Effector memory CD8-positive, alpha-beta T cell (primary cell): ENCODE data around the gene HOXA9.
A peak's percentile ranks its signal among the peaks of the same experiment; 100 is the strongest.

ENCODE experiments used
- ATAC-seq: fragments of 150-1000 bp; cut with Tn5 transposase; replicated peaks from 2 replicates; pipeline ENCODE4 v1.10.0; 2021; ENCODE audit warnings: mild to moderate bottlenecking, moderate library complexity
- DNase-seq, 3 experiments: peaks; one replicate each; pipeline ENCODE4 v3.0.0; 2021
- H3K27ac Mint-ChIP-seq, 2 donors: one replicate each; pipeline ENCODE4 v1.8.0; 2022; ENCODE audit warnings: mild to moderate bottlenecking in 2 of 2, mixed read lengths in 2 of 2, moderate library complexity in 2 of 2
- H3K27me3 Mint-ChIP-seq, 2 donors: one replicate each; pipeline ENCODE4 v1.8.0; 2022; ENCODE audit warnings: mixed read lengths in 2 of 2
- H3K36me3 Mint-ChIP-seq: one replicate; pipeline ENCODE4 v1.8.0; 2022; ENCODE audit warnings: mild to moderate bottlenecking, moderate library complexity, mixed read lengths; ENCODE audit not compliant: insufficient read depth
- H3K4me1 Mint-ChIP-seq, 2 donors: one replicate each; pipeline ENCODE4 v1.8.0; 2022; ENCODE audit warnings: low read depth in 2 of 2, mixed read lengths in 2 of 2
- H3K4me3 Mint-ChIP-seq, 2 donors: one replicate each; pipeline ENCODE4 v1.8.0; 2022; ENCODE audit warnings: mild to moderate bottlenecking in 2 of 2, mixed read lengths in 2 of 2, moderate library complexity in 2 of 2
- H3K9me3 Mint-ChIP-seq, 2 donors: one replicate each; pipeline ENCODE4 v1.8.0; 2022; ENCODE audit warnings: mixed read lengths in 2 of 2

Gene HOXA9

DNA sequence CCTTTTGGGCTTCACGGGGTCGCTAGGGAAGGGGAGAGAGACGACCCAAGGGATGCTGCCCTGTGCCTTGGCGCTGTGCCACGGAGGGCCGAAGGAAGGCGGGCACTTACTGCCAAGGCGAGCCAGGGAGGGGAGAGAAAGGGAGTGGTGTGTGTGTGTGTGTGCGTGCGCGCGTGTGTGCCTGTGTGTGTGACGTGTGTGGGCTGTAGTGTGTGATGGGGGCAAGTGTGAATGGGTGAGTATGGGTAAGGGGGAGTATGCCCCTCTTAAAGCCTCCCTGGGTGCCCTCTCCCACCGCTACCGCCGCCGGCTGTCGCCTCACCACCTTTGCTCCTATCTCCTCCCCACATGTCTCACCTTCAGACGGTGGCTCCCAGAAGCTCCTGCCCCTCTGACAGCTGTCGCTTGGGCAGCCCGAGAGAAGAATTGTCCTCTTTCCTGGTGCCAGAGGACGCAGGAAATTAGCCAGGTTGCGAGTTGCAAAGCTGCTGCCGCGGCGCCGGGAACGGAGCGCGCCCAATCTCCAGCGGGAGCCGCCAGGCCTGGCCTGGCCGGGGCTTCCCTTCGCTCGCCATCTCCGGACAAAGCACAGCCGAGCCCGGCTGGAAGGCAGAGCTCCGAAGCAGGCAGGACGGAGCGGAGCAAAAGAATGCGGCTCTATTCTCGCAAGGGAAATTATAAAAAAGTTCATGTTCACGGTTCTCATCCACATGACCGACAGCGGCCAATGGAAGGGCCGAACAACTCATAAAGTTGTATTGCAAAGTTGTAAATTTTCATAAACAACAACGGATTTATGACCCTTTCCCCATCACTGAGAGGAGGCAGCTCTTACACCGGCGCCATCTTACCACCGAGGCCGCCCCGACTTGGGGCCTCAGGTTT, 13.2 kb downstream of the HOXA9 start, which contains the start of gene HOXA3:
TSS of gene HOXA3 (minus strand) at position 653 of the 885 bp plus-strand sequence. CDS start 41,943 bp downstream, outside the sequence.
- Mint-ChIP-seq H3K9me3 (no peaks in the 10 kb centered on the region), H3K27ac (peak within 1 kb of the TSS; percentile 44 to 80), H3K4me3 (peak within 1 kb of the TSS; percentile 83 to 86), H3K4me1 (peaks cover 38 to 43% of the 10 kb centered on the region in 2 donors), H3K27me3 (peaks cover 81 to 99% of the 10 kb centered on the region in 2 donors), H3K36me3 (peaks cover 27% of the 10 kb centered on the region)
- DNase-seq: no peak
- ATAC-seq: no peak

DNA sequence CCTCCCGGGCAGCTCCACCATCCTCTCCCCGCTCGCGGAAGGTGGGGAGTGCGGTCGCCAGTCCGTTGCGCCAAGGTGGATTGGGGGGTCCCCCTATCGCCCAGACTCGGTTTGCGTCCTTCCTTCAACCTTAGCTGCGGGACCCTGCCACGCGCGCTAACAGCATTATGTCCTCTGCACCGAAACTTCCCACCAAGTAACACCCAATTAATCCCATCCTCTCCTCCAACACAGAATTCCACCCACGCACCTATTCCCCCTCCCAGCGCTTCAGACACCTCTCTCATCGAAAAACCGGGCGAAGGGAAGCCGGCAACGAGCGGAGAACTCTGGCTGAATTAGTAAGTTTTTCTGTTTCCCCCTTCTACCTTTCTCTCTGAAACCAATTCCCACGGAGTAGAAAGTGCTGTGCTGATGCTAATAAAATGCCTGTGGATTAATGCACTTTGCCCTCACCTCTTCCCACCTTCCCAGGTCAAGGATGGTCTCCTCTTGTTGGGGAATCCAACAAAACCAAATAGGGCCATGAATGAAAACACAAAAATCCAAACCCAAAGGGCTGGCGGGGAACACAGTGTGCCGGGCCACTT, 13.9 kb downstream of the HOXA9 start:
- H3K9me3 Mint-ChIP-seq: no peaks in the 10 kb centered on the region
- peak overlapping the region; percentile 44 to 80 for H3K27ac Mint-ChIP-seq
- ATAC-seq: no peak
- H3K4me1 Mint-ChIP-seq: peaks cover 38 to 41% of the 10 kb centered on the region in 2 donors
- peaks cover 23% of the 10 kb centered on the region for H3K36me3 Mint-ChIP-seq
- peak overlapping the region; percentile 83 to 86 for H3K4me3 Mint-ChIP-seq
- peaks cover 84 to 99% of the 10 kb centered on the region in 2 donors for H3K27me3 Mint-ChIP-seq
- no peak for DNase-seq

DNA sequence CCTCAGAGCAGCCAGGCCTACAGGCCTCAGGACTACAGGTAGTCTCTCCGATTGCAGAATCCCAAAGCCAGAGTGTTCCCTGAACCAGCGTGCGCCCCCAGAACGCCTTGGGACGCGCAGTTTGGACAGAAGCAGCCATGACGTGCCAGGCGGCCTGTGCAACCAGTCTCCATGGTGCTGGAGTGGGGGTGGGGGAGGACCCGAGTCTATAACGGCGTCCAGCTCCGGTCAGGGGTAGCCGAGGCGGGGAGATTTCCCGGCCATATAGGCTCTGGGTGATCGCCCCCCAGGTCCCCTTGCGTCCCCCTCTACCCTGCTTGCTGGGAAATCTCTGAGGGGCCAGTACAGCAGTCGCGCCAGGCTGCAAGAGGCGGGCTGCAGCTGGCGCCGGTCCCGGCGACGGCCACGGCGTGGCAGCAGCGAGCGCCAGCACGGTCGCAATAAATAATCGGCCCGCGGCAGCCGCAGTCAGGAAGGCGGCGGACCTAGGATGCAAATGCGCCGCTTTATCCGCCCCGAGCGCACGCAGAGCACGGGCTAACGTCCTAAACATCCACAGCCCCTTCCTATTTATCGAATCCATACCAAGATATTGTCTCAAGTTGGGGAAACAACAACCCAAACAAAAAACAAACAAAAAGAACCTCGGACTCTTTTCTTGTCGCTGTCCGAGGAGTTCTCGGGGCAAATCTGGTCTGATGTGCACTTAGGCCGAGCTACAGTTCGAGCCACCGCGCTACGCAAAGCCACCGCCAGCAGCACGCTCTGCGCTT, 14.6 kb downstream of the HOXA9 start:
- peak overlapping the region; percentile 83 to 86 for H3K4me3 Mint-ChIP-seq
- DNase-seq (peak; percentile 54 to 67 (median 65)), ATAC-seq (peak; percentile 87)
- peak overlapping the region; percentile 20 to 44 for H3K27ac Mint-ChIP-seq
- H3K27me3 Mint-ChIP-seq: peaks cover 84 to 99% of the 10 kb centered on the region in 2 donors
- H3K4me1 Mint-ChIP-seq: peaks cover 37 to 38% of the 10 kb centered on the region in 2 donors
- H3K9me3 Mint-ChIP-seq: no peaks in the 10 kb centered on the region
- H3K36me3 Mint-ChIP-seq: peaks cover 19% of the 10 kb centered on the region

DNA sequence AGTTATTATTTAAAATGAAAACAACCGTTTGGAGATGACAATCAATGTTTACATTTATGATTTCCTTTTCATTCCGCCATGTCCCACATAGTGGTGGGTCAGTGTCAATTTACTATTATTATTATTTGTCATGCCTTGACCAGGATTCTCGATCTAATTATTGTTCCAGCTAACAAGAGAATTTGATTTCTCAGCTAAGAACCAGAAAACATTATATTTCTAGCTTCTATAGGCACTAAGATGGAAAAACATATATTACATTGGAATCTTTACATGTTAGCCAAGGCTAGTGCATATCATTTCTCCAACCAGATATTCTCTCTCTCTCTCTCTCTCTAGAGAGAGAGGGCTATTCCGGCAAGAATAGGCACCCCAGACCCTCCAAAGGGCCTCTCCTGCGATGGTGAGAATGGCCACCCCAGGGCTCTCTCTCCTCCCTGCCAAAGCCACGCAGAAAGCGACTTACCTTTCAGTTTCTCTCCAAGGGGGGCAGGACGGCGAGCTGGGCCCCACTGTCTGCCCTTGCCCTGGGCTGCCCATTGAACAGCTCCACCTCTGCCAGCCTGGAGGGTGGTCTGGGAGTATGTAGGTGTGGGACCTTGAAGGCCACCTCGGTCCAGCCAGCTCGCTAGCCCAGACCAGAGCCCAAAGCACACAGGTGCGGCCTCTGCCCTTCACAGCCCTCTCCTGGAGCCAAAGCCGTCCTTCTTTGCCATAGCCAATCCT, 15.3 kb downstream of the HOXA9 start:
- Mint-ChIP-seq H3K27ac (peak overlapping the region in 1 of 2 donors; percentile 20), H3K9me3 (no peaks in the 10 kb centered on the region), H3K27me3 (peaks cover 83 to 99% of the 10 kb centered on the region in 2 donors), H3K4me3 (peak overlapping the region; percentile 83 to 86), H3K36me3 (peaks cover 12% of the 10 kb centered on the region), H3K4me1 (peaks cover 31 to 32% of the 10 kb centered on the region in 2 donors)
- ATAC-seq (no peak), DNase-seq (no peak)

DNA sequence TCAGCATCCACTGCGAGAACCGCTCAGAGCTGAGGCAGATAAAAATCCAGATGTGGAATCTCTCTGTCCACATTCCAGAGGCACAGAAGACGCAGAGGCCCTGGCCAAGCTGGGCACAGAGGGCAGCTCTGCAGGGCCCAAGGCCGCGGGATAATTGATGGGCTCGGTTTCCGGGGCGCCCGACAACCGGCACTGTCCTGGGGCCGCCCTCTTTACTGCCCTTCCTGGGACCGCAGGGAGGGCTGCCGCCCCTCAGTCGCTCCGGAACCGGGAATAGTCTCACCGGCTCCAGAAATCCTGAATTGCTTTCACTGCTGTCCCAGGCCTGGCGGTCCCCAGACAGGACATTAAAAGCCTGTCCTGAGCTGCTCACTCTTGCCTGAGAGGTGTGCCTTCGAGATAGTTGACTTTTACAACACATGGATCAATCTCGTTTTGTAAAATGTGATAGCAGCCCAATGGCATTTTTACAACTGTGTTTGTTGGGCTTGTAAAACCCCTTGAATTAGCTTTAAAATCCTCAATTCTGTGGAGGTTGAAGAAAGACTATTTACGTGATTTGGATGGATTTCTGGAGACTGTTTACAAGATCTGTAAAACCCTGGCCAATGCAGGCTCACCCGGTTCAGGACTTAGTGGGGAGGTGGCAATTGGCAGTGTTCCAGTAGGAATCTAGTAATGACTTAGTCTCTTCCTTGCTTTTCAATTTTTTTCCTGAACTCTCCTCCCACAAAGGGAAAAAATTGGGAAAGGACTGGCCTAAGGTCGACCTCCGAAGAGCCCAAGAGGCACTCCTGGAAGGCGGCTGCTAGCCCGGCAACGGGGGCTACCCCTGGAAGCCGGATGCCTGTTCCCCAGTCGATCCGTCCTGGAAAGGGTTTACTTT, 16.3 kb downstream of the HOXA9 start:
- no peak overlapping the region for H3K4me3 Mint-ChIP-seq
- H3K27me3 Mint-ChIP-seq: peaks cover 76 to 93% of the 10 kb centered on the region in 2 donors
- ATAC-seq: no peak
- peaks cover 23 to 24% of the 10 kb centered on the region in 2 donors for H3K4me1 Mint-ChIP-seq
- peaks cover 7% of the 10 kb centered on the region for H3K36me3 Mint-ChIP-seq
- no peak overlapping the region for H3K27ac Mint-ChIP-seq
- no peak for DNase-seq
- H3K9me3 Mint-ChIP-seq: no peaks in the 10 kb centered on the region

DNA sequence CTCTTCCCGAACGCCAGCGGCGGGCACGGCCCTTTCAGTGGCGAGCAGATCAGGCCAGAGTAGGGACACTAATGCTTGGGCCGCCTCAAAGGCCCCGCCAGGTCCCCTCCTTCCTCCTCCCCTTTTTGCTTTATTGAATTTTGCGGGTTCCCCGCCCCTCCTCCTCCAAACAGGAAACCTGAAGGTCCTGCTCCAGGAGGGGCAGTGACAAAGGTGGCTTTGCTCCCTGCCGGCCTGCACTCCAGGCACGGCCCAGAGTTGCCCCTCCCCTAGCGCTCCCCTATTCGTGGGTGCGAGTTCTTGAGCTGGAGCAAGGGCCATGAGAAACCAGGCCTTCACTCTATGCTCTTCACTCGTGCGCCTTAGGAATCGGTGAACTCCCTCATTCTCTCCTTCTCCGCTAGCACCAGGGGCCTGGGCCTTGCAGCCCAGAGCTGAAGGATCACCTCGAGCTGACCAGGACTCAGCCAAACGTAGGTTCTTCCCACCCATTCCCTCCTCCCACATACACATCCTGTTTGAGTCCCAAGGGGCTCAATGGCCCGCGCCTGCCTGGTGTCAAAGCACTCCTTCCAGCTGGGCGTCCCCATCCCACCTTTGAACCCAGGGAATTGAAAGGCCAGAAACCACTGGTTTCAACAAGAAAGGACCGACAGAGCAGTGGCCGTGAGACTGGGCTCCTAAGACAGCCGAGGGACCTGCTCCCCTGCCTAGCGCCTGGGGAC, 17.1 kb downstream of the HOXA9 start:
- DNase-seq (no peak), ATAC-seq (no peak)
- H3K4me3 Mint-ChIP-seq: peak overlapping the region; percentile 59 to 63
- H3K9me3 Mint-ChIP-seq: no peaks in the 10 kb centered on the region
- H3K4me1 Mint-ChIP-seq: peaks cover 23 to 24% of the 10 kb centered on the region in 2 donors
- peaks cover 68 to 85% of the 10 kb centered on the region in 2 donors for H3K27me3 Mint-ChIP-seq
- H3K36me3 Mint-ChIP-seq: peaks cover 7% of the 10 kb centered on the region
- no peak overlapping the region for H3K27ac Mint-ChIP-seq

DNA sequence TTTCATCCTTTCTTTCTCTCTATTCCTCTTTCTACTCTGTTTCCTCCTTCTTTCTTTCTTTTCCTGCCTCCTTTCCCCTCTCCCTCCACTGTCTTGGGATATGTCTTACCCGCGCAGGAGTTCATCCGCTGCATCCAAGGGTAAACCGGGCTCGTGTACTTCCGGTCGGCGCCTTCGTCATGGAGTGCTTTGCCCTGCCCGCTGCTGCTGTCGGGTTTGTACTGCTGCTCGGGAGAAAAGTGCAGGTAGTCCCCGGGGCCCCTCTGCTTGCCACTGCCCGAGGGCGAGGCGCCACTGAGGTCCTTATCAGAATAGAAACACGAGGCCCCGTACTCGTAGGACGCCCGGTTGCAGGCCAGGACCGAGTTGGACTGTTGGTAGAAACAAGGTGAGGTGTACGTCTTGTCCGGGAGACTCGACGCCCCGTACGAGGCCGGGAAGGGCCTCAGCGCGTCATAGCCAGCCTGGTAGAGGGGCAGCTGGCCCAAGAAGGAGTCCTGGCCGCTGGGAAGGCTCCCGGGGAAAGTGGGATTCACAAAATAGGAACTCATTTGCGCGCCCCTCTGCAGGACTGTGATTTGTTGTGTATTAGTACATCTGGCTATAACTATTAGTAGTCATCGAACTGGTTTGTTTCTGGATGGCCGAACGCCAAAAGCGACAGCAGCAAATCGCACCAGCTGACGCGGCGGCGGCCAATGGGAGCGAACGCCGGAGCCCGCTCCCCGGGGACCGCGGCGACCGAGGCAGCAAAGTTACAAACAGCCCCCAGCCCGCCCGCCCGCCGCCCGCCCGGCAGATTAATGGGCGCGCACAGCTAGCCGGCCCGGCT, 17.9 kb downstream of the HOXA9 start, which contains the start of gene HOXA6:
TSS of gene HOXA6 (minus strand) at position 576 of the 832 bp plus-strand sequence. CDS start at position 551, 25 bp downstream.
- Mint-ChIP-seq H3K4me1 (peaks cover 23 to 24% of the 10 kb centered on the region in 2 donors), H3K36me3 (peaks cover 7% of the 10 kb centered on the region), H3K4me3 (peak within 1 kb of the TSS; percentile 59 to 63), H3K27me3 (peaks cover 65 to 84% of the 10 kb centered on the region in 2 donors), H3K27ac (no peak within 1 kb of the TSS), H3K9me3 (no peaks in the 10 kb centered on the region)
- ATAC-seq (no peak), DNase-seq (no peak)

DNA sequence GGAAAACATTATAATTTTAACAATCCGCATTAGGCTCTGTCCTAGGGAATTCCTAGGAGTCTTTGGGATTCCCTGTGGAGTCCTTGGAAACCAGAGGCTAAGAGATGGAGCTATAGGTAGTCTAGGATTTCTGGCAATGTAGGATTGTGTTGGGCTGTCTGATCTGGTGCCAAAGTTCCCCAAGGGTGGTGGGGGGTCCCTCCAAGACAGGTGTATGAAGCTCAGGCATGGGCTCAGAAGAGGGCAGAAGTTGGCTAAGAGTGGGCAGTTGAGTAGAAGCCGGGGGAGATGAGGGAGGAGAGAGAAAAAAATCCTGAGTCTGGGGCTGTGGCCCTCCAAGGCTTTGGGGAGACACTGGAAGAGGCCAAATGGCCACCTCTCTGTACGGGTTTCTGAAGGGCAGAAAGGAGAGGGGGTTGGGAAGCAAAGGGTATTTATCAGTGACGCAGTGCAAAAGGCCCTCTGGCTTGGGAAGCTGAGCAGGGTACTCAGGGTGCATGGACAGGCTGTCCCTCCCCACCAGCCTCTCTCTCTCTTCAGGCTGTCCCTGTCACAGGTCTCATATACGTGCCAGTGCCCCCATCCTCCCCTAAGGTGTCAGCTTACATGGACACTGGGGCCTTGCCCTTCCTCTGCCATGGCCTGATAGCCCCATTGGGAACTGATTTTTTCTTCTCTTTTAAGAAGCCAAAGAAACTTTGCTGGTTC, 18.7 kb downstream of the HOXA9 start:
- no peak for ATAC-seq
- no peak overlapping the region for H3K4me3 Mint-ChIP-seq
- no peak for DNase-seq
- H3K36me3 Mint-ChIP-seq: peaks cover 3% of the 10 kb centered on the region
- H3K27ac Mint-ChIP-seq: no peak overlapping the region
- no peaks in the 10 kb centered on the region for H3K9me3 Mint-ChIP-seq
- H3K4me1 Mint-ChIP-seq: peaks cover 16 to 17% of the 10 kb centered on the region in 2 donors
- H3K27me3 Mint-ChIP-seq: peaks cover 62 to 84% of the 10 kb centered on the region in 2 donors

DNA sequence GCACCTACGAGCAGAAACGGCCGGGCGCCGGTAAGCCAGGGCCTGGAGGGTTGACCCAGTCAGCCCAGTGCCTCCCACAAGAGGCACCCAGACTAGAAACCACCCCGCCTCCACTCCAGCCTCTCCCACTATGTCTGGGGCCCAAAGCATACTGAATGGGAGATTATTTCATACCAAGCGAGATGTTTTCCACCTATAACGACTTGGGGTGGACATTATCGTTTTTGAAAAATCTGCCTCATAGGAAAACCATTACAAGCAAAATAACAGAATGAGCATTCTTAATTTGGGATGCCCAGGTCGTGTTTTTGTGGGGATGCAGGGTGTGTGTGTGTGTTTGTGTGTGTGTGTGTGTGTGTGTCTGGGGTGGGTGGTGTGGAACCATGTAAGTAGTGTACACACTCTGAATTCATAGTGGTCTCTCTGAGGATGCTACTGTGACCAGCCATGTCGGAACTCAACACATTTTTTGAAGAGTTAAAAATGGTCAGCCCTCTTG, 19.4 kb downstream of the HOXA9 start:
- Mint-ChIP-seq H3K4me1 (peaks cover 10% of the 10 kb centered on the region in 2 donors), H3K36me3 (no peaks in the 10 kb centered on the region), H3K27ac (no peak overlapping the region), H3K9me3 (no peaks in the 10 kb centered on the region), H3K27me3 (peaks cover 58 to 83% of the 10 kb centered on the region in 2 donors), H3K4me3 (no peak overlapping the region)
- ATAC-seq (no peak), DNase-seq (no peak)

DNA sequence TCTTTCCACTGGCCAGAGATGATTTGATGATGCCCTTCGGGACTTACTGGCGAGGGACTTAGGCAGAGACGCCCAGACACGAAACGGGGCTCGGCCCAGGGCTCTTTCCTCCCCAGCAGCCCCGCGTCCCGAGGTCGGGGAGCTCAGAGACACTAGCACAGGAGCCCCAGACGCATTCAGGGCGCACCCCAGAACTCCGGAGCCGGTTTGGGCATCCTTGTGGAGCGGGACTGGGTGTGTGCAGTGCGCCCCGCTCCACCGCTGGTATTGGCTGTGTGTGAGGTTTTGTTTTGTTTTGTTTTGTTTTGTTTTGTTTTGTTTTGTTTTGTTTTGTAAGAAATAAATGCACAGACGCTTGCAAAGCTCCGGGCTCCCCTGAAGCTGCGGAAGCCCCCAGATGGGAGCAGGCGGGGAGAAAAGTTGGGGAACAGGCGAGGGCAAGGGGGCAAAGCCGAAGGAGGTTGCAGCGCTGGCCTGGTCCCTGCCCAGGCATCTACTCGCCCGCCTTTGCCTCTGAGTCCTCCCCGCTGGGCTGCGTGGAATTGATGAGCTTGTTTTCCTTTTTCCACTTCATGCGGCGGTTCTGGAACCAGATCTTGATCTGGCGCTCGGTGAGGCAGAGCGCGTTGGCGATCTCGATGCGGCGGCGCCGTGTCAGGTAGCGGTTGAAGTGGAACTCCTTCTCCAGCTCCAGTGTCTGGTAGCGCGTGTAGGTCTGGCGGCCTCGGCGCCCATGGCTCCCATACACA, 20.0 kb downstream of the HOXA9 start:
- Mint-ChIP-seq H3K27ac (no peak overlapping the region), H3K27me3 (peaks cover 51 to 77% of the 10 kb centered on the region in 2 donors), H3K4me1 (peaks cover 4 to 5% of the 10 kb centered on the region in 2 donors), H3K4me3 (no peak overlapping the region), H3K36me3 (no peaks in the 10 kb centered on the region), H3K9me3 (no peaks in the 10 kb centered on the region)
- DNase-seq (no peak), ATAC-seq (no peak)
